HG03575 (cell line): ENCODE data around the gene SLC39A13.

Source experiments
- ATAC-seq: cut with Tn5 transposase; IDR thresholded peaks from one replicate; pipeline ENCODE4 v1.9.1; 2021; ENCODE audit not compliant: unreplicated experiment, insufficient number of reproducible peaks, low FRiP score; ENCODE audit errors: extremely low read depth

Gene SLC39A13

DNA sequence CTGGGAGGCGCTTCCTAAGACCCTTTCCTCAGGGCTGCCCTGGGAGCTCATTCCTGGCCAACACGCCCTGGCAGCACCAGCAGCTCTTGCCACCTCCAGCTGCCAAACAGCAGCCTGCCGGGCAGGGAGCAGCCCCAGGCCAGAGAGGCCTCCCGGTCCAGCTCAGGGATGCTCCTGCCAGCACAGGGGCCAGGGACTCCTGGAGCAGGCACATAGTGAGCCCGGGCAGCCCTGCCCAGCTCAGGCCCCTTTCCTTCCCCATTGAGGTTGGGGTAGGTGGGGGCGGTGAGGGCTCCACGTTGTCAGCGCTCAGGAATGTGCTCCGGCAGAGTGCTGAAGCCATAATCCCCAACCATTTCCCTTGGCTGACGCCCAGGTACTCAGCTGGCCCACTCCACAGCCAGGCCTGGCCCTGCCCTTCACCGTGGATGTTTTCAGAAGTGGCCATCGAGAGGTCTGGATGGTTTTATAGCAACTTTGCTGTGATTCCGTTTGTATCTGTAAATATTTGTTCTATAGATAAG lies 7.6 kb downstream of the SLC39A13 start:
- ATAC-seq, result no peak

DNA sequence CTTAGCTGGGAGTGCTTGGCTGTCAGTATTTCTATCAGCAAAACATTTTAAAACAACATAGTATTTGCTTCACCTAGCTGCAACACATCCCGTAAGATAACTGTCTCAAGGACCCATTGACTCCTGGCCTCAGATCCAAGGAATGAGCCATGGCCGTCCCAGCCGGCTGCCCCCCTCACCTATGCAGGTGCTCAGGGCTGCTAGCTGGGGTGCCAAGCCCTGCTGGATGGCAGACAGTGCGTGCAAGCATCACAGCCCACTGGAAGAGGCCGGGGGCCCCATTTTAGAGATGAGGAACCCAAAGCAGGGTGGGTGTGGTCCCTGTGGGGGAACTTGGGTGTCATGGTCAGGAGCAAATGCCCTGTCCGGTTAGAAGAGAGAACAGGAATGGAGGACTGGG lies 9.3 kb downstream of the SLC39A13 start:
- ATAC-seq, result no peak

DNA sequence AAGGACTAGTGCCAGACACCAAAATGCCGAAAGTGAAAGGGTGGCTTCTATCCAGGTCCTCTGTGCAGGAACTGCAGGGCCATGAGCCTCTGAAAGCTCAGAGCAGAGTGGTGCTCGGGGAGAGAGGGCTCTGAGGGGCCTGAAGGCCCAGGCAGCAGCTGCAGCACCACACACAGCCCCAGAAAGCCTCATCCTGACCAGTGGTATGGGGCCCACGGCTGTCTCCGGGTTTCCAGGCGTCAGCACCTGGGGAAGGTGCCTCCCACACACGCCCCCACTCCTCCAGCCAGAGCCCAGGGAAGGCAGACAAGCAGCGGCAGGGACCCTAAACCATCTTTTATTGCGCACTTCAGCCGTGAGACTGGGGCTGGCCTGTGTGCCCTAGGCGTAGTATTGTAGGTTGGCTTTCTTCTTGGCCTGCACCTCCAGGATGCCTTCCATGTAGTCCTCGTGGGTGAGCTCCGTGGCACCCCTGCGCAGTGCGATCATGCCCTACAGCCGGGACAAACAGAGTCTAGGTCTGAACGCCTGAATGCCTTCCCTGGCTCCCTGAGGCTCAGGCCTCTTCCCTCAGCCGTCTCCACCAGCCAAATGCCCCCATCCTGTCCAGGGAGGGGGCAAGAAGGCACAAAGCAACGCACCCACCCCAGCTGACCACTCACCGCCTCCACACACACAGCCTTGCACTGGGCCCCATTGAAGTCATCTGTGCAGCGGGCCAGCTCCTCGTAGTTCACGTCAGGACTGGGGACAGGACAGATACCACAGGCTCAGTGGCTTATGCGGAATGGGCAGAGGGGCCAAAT lies 10.3 kb downstream of the SLC39A13 start:
- no peak for ATAC-seq

DNA sequence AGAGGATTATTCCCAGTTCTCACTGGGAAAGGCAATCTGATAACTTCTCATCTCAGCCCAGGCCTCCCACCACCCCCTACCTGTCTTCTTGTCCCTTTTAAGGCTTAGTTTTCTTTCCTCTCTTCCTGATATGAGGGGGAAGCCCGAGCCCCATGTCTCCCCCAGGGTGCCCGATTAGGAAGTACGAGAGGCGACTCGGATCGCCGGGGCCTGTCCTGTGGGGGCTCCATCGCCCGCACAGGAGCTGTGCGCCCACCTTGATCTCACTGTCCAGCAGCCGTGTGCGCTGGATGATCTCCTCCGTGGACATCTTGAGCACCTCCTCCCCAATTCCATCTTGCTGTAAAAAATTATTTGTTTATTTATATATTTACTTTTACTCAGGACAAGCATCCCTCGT lies 17.2 kb downstream of the SLC39A13 start:
- ATAC-seq, result no peak

DNA sequence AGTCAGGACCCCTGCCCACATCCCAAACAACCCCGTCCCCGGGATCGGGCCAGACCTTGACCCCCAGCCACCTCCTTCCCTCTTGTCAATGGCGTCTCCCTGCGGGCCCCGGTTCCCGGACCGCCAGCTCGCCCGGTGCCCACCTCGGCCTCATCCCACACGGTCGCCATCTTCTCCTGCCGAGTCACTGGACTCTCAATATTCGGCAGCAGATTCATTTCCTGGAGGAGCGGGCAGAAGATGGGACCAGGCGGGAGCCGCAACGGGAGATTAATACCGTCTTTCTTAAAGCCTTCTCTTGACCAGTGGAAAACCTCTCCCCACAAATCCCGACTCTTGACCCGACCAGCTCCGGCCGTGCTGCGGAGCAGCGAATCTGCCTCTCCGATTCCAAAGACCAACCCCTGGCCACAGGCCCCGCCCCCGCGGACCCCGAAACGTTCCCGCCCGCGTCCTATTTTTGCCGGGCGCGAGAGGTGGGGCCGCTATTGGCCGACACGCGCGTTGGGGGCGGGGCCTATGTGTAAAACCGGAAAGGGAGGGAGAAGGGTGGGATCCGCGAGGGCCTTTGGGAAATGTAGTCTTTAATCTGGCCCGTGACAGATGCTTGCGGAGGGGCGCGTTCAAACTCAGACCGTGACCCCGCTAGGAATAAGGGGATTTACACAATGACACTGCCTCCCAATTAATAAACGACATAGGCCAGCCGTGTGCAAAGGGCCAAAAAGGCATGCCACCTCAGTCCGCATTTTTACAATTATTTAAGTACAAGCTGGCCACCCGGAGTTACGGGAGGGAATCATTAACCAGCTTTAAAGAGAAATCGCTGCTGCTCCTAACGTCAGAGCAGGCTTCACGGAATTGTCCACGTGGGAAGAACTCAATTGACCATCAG lies 17.9 kb downstream of the SLC39A13 start, which contains the start of gene PSMC3:
TSS of gene PSMC3 (minus strand) at position 378 of the 895 bp plus-strand sequence. CDS start at position 218, 160 bp downstream.
- peak; percentile 42 for ATAC-seq

DNA sequence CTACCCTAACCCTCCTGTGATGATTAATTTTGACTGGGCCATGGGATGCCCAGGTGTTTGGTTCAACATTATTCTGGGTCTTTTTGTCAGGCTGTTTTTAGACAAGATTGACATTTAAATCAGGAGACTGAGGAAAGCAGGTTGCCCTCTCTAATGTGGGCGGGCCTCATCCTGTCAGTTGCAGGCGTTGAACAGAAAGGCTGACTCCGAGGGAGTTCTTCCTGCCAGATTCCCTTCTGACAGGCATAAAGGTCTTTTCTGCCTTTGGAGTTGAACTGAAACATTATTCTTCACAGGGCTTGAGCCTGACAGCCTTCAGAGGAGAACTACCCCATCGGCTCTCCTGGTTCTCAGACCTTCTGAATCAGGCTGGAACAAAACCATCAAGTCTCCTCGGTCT lies 22.1 kb downstream of the SLC39A13 start:
- no peak for ATAC-seq

DNA sequence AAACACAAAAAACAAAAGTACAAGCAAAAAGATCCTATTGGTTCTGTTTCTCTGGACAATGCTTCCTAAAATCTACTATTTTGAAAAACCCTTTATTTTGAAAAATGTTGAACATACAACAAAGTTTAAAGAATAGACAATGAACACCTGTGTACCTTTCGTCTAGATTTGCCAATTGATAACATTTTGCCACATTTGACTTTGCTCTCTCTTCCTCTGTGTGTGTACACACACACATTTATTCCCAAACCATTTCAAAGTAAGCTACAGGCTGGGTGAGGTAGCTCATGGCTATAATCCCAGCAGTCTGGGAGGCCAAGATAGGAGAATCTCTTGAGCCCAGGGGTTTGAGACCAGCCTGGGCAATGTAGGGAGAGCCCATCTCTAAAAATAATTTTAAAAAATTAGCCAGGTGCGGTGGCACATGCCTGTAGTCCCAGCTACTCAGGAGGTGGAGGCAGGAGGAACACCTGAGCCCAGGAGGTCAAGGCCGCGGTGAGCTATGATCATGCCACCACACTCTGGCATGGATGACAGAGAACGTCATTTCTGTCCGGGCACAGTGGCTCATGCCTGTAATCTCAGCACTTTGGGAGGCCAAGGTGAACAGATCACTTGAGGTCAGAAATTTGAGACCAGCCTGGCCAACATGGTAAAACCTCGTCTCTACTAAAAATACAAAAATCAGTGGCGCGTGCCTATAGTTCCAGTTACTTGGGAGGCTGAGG lies 23.1 kb downstream of the SLC39A13 start:
- no peak for ATAC-seq

DNA sequence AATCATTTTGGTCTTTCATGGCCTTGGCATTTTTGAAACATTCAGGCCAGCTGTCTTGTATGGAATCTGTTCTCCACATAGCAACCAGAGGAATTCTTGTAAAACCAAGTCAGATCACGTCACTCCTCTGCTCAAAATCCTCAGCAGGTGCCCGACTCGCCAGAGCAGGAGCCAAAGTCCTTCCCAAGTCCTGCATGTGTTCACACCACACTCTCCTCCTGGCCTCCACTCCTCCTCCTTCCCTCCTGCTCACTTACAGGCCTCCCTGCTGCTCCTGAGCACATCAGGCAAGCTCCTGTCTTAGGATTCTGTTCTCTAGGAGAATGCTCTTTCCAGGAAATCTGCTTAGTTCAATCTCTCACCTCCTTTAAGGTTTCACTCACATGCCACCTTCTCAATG lies 24.8 kb downstream of the SLC39A13 start:
- ATAC-seq, result no peak

DNA sequence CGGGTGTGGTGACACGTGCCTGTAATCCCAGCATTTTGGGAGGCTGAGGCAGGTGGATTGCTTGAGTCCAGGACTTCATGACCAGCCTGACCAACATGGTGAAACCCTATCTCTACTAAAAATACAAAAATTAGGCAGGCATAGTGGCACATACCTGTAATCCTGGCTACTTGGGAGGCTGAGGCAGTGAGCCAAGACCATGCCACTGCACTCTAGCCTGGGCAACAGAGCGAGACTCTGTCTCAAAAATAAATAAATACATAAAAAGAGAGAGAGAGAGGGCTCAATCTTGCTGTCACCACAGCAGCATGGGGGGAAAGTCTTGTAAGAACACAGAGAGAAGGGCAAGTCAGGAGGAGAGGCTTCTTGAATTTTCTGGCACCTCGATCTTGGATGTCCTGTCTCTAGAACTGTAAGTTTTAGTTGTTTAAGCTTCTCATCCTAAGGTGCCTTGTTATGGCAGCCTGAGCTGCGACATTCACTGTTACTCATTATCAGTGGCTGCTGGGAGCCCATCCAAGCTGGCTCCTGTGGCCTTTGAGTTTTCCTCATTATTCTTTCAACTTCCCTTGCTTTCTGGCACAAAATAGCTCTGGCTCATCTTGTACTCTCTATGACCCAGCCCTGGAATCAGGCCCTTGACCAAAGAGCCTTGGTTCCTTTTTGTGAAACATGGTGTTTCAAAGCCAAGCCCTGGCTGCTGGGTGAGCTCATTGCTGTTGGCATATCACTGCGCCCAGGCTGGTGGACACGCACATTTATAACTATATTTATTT lies 25.8 kb downstream of the SLC39A13 start:
- ATAC-seq, result no peak

DNA sequence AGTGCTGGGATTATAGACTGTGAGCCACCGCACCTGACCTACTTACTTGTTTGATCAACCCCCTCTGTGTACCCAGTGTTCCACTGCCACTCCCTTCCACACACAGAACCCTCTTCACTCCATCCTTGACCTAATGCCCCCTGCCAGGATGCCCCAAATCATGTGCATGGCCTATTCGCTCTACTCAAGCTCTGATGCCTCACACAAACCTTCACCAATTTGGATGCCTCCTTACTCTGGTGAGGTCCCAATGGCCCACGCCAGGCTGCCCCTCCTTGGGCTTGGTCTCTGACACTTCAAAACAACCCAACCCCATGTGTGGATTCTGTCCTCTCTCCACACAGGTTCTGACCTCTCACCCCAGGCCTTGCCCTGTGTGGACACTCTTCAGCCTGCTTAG lies 27.3 kb downstream of the SLC39A13 start:
- ATAC-seq, result no peak

DNA sequence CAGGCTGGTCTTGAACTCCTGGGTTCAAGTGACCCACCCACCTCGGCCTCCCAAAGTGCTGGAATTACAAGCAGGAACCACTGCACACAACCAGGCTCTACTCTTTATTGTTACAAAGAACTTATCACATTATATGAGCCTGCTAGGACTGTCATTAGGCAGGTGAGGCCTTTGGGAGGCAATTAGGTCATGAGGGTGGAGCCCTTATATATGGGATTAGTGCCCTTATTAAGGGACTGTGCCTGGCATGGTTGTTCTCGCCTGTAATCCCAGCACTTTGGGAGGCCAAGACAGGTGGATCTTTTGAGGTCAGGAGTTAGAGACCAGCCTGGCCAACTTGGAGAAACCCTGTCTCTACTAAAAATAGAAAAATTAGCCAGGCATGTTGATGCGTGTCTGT lies 28.3 kb downstream of the SLC39A13 start:
- ATAC-seq, result no peak

DNA sequence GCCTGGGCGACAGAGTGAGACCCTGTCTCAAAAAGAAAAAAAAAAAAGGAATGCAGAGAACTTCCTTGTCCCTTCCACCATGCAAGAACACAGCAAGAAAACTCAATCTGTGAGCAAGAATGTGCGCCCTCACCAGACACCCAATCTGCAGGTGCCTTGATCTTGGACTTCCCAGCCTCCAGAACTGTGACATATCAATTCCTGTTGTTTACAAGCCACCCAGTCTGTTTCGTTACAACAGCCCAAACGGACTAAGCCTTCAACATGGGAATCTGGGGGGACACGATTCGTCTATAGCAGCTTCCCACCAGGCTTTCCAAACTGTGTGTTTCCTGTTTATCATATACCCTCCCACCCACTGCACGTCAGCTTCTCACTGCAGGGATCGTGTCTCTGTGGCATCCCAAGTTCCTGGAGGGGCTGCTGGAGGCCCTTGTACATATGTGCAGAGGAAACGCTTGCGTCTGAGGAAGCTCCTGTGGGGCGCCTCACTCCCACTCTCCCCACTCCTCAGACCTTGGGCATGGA lies 28.9 kb downstream of the SLC39A13 start:
- no peak for ATAC-seq

DNA sequence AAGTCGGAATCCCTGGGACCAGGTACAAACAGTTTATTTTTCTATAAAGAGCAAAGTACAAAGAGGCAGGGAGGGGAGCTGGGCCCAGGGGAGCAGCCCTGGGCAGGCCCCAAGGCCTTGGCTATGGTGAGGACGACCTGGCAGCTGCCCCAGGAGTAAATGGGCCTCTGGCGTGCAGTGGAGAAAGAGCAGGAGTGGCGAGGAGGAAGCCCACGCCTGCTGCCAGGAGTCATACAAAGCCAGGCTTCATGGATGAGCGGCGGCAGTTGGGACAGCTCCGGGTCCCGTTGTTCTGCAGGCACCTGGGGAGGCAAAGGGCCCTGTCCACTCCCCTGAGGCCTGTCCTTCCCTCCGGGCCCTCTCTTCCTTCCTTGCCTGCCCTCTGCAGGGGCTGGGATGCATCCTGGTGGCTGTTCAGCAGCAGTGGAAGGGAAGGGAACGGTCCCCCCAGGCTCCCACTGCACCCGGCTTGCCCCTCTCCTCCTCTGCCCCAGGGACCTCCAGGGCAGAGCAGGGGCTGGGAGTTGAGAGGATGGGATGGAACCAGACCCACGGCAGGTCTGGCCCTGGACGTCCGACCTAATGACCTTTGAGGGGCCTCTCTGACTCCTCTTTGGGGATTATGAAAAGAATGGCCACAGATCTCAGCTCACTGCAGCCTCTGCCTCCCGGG lies 29.5 kb downstream of the SLC39A13 start:
- ATAC-seq, result no peak

DNA sequence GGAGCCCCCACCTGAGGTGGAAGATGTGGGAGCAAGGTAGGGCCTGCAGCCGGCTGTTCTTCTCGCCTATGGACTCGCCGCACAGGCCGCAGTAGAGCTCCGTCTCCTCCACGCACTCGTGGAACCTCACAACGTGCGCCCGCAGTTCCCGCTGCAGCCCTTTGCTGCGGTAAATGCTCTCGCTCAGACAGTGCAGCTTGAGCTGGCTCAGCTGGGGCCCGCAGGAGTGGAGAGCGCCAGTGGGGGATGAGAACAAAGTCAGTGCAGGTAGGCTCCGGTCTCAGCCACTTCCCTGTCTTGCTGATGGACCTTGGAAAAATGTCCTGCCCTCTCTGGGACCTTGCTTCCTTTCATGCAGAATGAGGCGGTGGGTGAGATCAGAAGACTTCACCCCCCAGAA lies 30.3 kb downstream of the SLC39A13 start:
- ATAC-seq, result no peak

DNA sequence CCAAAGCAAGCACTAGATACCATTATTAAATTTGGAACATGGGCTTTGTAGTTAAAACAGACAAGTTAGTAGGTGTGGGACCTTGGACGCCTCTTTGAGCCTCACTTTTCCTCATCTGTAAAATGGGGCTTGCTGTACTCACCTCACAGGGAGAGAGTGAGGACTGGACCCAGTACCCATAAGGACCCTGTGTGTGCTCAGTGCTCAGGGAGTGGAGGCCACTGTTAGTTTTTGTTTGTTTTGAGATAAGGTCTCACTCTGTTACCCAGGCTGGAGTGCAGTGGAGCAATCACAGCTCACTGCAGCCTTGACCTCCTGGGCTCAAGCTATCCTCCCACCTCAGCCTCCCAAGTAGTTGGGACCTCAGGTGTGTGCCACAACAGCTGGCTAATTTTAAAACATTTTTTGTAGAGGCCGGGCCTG lies 31.7 kb downstream of the SLC39A13 start:
- ATAC-seq, result no peak

DNA sequence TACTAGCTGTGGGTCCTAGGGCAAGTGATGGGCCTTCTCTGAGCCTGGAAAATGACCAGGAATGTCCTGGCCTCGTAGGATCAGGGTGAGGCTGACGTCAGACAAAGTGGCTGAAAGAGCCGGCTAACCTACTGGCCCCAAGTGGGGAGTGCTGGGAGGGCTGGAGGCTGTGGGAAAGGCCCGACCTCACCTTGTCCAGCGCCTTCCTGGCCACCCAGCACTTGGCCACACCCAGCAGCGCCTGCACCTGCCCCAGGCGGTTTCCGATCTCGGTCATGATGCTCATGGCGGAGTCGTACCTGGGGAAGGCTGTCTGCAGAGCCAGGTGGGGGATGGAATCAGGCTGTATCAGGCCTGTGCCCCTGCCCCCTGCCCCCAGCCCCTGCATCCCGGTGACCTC lies 33.0 kb downstream of the SLC39A13 start:
- ATAC-seq, result no peak

DNA sequence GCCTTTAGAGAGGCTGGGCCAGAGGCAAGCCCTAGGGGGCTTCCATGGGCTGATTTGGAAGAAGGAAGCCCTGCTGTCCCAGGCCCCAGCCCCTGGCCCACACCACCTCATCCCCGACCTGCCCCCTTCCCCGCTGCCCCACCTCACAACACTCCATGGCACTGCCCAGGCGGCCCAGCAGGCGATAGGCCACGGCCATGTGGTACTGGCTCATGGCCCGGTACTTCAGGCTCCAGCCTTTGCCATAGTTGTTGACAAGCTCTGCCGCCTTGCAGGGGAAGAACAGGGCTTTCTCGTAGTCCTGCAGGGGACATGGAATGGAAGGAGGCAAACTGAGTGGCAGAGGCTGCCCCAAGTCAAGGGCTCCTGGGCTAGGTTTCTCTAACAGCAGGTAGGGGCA lies 34.1 kb downstream of the SLC39A13 start:
- no peak for ATAC-seq
